ENCODE data around the gene STXBP1. TPM values are rescaled to one million over a fixed set of nuclear protein-coding genes. Genes with fewer than 3 reads are reported as not detected.

The STXBP1 gene
- total RNA-seq, 1 donor from 2014 or later, result 14.4 TPM

GRCh38 chr9:127652733-127653132 lies 40.7 kb downstream of the STXBP1 start:
- DNase-seq (ENCODE audit: low spot score), result no peak

DNA sequence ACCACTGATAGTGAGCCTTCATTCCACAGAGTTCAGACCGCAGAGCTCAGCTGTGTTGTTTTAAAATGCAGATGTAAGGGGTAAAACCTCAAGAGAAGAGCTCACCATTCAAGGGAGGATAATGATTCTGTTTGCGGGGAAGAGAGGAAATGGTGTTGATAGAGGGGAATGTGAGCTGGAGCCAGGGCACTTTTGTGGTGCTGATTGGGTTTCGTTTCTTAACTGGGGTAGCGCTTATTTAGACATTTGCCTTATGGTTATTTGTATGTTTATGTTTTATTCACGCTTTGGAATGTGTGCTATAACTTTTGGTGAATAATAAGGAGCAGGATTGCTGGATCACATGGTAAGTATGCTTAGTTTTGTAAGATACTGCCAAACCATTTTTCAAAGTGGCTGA lies 42.5 kb downstream of the STXBP1 start:
- no peak for DNase-seq (ENCODE audit: low spot score)

- no peak for DNase-seq (ENCODE audit: low spot score)
These were observed 46.4 kb downstream of the STXBP1 start for GRCh38 chr9:127658428-127658827.

- DNase-seq (ENCODE audit: low spot score), result peak; percentile 71
These were observed 49.0 kb downstream of the STXBP1 start for GRCh38 chr9:127660886-127661741.

DNA sequence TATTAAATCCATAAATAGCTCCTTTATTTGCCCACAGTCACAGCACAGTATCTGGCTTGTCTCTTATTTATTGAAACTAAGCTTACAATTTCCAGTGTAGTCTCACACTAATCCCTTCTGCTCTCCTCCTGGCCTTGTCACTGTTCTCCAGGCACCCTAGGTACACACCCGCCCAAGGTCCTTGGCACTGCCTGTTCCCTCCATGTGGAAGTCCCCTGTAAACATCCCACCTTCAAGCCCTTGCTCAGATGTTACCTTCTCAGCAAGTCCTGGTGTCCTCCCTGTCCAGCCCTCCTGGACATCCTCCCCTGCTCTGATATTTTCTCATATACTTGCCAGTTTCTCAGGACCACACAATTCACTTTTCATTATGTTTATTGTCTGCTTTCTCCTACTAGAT lies 50.5 kb downstream of the STXBP1 start:
- no peak for DNase-seq (ENCODE audit: low spot score)

DNA sequence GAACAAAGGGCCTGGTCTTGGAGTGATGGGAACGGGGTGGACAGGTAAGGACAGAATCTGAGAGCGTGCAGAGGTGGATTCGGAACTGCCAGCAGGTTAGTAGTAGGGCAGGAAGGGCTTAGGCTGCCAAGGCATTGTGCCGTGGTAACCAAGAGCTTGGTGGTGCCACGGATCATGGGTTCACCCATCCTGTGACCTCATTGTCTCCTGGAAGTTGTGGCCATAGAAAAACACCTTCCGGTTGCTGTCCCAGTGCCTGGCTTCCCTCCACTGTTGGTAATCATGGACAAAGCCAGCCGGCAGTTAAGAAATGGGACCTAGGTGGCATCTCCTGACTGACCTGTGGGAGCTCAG lies 52.2 kb downstream of the STXBP1 start:
- no peak for DNase-seq (ENCODE audit: low spot score)

- peak; percentile 72 for DNase-seq (ENCODE audit: low spot score)
These were observed 52.8 kb downstream of the STXBP1 start for GRCh38 chr9:127664678-127665507.

DNA sequence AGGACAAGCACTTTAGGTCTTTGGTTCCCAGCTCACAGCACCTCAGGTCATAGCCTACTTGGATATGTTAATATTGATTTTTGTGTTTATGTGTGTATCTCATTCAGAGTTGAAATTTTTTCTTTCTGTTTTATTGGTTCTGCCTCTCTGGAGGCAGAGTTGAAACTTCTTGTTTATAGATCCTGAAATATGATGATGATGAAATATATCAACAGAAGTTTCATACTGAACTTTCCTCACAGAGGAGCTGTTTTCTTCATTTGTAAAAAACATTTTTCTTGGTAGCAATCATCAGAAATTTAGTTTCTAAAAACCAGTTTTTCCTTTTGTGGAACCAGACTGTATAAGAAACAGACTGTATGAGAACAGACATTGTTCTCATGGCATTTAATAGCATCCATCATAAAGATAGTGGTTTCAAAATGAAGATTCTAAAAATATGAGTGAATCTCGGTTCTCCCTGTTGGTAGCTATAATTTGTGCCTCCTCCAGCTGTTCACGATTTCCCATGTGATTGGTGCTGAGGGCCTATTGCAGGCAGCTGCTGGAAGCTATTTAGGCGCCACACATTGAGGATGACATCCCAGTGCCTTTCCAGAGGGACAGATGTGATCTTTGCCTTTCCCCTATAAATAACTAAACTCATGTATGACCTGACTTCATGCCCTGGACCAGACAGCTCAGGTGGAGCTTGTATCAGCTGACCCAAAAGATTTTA lies 55.2 kb downstream of the STXBP1 start:
- DNase-seq (ENCODE audit: low spot score), result no peak

DNA sequence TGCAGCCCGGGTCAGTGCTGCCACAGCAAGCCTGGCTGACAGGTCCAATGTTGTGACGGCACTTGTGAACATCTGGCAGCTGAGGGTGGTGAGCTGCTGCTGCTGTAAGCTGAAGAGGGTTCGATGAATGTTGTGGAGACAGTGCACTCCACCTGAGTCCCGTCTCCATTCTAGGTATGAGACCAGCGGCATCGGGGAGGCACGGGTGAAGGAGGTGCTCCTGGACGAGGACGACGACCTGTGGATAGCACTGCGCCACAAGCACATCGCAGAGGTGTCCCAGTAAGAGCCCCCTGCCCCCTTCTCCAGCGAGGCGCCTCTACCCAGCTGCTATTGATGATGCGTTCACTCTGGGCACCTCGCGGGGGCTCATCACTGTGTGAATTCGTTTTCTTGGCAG lies 55.8 kb downstream of the STXBP1 start:
- DNase-seq (ENCODE audit: low spot score), result no peak

DNA sequence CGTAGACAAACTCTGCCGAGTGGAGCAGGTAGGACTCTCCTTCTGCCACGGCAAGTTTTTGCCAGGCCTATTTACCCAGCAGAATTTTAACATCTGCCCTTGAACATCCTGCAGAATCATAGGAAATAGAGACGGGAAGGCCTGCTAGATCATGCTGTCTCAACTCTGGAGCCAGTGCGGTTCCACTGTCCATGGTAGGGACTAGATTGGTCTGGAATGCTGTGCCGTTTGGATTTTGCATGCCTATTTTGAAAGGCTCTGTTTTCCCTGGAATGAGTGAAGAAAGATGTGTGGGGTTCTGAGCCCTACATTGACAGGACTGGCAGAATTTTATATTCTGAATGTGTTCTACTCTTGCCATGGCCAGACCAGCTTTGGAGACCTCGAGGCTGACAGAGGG lies 61.2 kb downstream of the STXBP1 start:
- no peak for DNase-seq (ENCODE audit: low spot score)

GRCh38 chr9:127676638-127677037 lies 64.6 kb downstream of the STXBP1 start:
- no peak for DNase-seq (ENCODE audit: low spot score)

- DNase-seq (ENCODE audit: low spot score), result no peak
These were observed 67.4 kb downstream of the STXBP1 start for GRCh38 chr9:127679506-127679905.

DNA sequence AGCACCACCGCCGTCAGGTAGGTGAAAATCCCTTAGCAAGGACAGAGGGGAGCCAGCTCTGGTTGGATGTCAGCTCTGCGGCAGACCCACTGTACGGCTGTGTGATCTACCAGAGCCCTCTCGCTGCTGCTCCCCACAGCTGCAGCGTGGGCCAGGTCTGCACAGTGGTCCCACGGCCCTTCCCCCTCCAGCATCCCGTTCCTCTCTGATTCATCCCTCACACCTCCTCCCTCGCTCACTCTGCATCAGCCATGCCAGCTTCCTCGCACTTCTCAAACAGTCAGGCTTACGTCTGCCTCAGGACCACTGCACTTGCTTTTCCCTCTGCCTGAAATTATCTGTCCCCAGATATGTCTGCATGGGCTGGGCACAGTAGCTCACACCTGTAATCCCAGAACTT lies 68.1 kb downstream of the STXBP1 start:
- no peak for DNase-seq (ENCODE audit: low spot score)

DNA sequence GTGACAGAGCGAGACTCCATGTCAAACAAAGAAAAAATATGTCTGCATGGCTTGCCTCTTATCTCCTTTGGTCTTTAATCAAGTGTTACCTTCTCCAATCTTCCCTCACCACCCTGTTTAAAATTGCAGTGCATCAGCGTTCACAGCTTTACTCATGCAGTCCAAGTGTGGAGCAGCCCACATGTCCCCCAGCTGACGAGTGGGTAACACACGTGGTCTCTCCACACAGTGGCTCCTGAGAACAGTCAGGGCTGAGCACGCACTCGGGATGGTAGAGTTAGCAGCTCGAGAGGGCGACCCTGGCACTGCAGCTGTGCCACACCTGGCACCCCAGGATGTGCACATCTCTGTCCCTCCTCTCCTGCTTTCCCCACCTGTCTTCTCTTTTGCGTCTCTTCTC lies 68.8 kb downstream of the STXBP1 start:
- no peak for DNase-seq (ENCODE audit: low spot score)

DNA sequence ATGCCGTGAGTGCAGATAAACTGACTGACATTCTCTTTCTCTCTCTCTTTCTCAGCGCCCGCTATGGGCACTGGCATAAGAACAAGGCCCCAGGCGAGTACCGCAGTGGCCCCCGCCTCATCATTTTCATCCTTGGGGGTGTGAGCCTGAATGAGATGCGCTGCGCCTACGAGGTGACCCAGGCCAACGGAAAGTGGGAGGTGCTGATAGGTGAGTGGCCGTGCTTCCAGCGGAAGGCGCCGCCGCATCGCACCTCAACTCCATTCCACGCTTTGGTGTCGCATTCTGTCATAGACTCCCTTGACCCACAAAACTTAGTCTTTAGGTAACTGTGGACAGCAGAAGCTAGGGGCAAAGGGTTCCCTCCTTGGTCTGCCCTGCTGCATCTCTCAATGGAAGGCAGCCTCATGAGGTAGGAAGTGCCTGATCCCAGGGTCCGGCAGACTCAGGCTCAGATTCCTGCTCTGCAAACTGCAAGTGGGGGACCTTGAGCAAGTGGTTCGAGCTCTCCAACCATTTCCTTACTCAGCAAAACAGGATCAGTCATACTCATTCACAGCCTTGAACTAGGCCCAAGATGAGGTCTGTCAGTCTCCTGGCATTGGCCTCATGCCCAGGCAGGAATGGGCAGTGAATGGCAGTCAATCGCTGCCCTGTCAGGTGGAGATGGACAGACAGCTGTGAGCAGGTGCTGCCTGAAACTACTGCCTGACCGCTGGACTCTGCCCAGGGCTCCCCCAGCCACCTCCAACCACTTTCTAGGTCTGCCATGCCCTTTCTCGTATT lies 70.5 kb downstream of the STXBP1 start:
- DNase-seq (ENCODE audit: low spot score), result no peak

DNA sequence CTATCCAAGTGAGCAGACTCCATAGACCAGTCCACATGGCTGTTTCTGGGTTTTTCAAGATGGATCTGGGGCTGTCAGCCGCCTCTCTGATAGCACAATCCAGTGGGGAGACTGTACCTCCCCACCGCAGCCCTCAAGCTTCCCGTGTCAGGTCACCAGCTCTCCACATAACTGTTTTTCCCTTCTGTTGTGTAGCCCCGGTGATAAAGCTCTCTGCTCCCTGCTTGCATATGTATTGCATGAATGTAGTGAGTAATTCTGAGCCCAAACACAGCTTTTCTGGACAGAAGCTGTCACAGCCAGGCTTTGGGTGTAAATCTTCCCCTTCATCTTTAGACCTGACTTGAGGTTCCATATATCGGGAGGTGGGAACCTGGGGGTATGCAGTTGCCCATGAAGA lies 71.6 kb downstream of the STXBP1 start:
- DNase-seq (ENCODE audit: low spot score), result no peak

DNA sequence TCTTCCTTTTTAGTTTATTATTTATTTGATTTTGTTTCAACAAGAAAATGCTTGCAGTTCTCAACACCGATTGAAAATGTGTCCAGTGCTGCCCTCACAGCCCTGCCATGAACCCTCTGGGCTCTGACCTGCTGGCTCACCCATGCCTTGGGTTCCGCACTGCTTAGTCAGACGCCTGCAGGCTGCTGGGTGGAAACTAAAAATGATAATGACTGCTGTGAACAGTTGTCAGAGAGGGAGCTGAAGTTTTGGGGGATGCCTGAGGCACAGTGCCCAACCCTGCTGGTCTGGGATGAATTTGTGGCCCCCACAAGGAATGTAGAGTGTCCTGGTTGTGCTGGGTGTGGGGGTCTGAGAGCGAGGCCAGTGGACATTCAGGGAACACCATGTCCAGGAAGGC lies 72.5 kb downstream of the STXBP1 start:
- DNase-seq (ENCODE audit: low spot score), result no peak

GRCh38 chr9:127686461-127687393 lies 74.7 kb downstream of the STXBP1 start:
- DNase-seq (ENCODE audit: low spot score), result no peak

DNA sequence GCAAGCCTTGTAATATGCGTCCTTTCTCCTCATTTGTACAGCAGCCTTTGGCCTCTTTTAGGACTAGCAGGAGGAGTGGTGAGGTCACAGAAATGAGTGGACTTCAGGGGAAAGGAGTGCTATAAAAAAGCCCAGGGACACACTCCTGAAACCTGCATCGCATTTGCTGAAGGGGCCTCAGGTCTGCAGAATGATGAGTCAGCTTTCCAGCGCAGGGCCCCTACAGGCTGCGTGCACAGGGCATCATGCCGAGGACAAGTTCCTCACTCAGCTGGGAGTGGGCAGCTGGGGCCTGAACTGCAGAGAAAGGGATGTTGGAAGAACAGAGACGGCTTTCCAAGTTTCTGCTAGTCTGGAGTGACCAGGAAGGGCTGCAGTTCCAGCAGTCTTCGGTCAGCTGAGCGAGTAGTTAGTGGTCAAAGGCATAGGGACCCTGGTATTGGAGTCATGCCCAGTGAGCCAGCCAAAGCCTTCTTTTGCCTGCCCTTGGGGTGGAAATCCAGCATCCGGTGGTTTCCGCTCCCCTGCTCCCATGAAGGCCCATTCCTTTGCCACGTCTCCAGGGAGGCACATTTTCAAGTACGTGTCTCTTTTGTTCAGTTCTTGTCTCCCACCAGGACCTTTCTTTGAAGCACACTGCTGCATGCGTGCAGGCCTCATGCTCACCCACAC lies 77.4 kb downstream of the STXBP1 start:
- no peak for DNase-seq (ENCODE audit: low spot score)

GRCh38 chr9:127690735-127691134 lies 78.7 kb downstream of the STXBP1 start:
- no peak for DNase-seq (ENCODE audit: low spot score)
